ENCODE data around the gene EXOC3L1.

- TF ChIP-seq CTCF (IDR thresholded peaks at IDR 0.05) (no peak), POLR2AphosphoS5 (IDR thresholded peaks at IDR 0.05) (no peak), POLR2A (IDR thresholded peaks at IDR 0.05) (no peak)
Measured at GRCh38 chr16:67141391-67141790, 48.5 kb downstream of the EXOC3L1 start.
